Stromal cell of bone marrow (primary cell): ENCODE results near the gene TUSC2.
A peak's percentile ranks its signal among the peaks of the same experiment; 100 is the strongest.

ENCODE experiments used
- DNase-seq: peaks from one replicate; pipeline ENCODE4 v3.0.0-alpha.2; 2012; ENCODE audit warnings: low read depth

Gene TUSC2

GRCh38 chr3:50354186-50354764 is 26.3 kb upstream of the TUSC2 start:
- no peak for DNase-seq

GRCh38 chr3:50353245-50354004 is 25.4 kb upstream of the TUSC2 start:
- no peak for DNase-seq

- DNase-seq: no peak
These were observed 24.8 kb upstream of the TUSC2 start for GRCh38 chr3:50352781-50353180.

- DNase-seq: no peak
These were observed 23.3 kb upstream of the TUSC2 start for GRCh38 chr3:50351323-50351697.

- peak; percentile 87 for DNase-seq
These were observed 22.7 kb upstream of the TUSC2 start, which contains the start of the genes CYB561D2 and NPRL2 for GRCh38 chr3:50350527-50351322. CYB561D2 (plus strand) TSS chr3:50350862; CDS start chr3:50351434, 572 bp downstream. NPRL2 (minus strand) TSS chr3:50350775; CDS start chr3:50350652, 123 bp downstream.

GRCh38 chr3:50350213-50350526 is 22.1 kb upstream of the TUSC2 start:
- no peak for DNase-seq

GRCh38 chr3:50347187-50347813 is 19.3 kb upstream of the TUSC2 start:
- no peak for DNase-seq

- DNase-seq: no peak
These were observed 17.7 kb upstream of the TUSC2 start, which contains the start of gene ZMYND10 for GRCh38 chr3:50345586-50346234. ZMYND10 (minus strand) TSS chr3:50345732; CDS start chr3:50345579, 153 bp downstream.

- DNase-seq: no peak
These were observed 17.0 kb upstream of the TUSC2 start for GRCh38 chr3:50345008-50345407.

- DNase-seq: no peak
These were observed 15.0 kb upstream of the TUSC2 start for GRCh38 chr3:50342813-50343633.

GRCh38 chr3:50341996-50342650 is 14.1 kb upstream of the TUSC2 start:
- DNase-seq: no peak

GRCh38 chr3:50341537-50341936 is 13.5 kb upstream of the TUSC2 start:
- DNase-seq: no peak

- DNase-seq: no peak
These were observed 12.7 kb upstream of the TUSC2 start, which contains the start of gene RASSF1 for GRCh38 chr3:50340448-50341329. RASSF1 (minus strand) TSS chr3:50340836; CDS start chr3:50340805, 31 bp downstream.

GRCh38 chr3:50340147-50340447 is 12.1 kb upstream of the TUSC2 start:
- no peak for DNase-seq

- DNase-seq: no peak
These were observed 11.6 kb upstream of the TUSC2 start for GRCh38 chr3:50339485-50340146.

GRCh38 chr3:50338965-50339364 is 10.9 kb upstream of the TUSC2 start:
- no peak for DNase-seq

- peak; percentile 99 for DNase-seq
These were observed 9.3 kb upstream of the TUSC2 start for GRCh38 chr3:50337175-50337861.

GRCh38 chr3:50336452-50337174 is 8.6 kb upstream of the TUSC2 start:
- no peak for DNase-seq
